ENCODE results near the gene PPIL6. TPM values are rescaled to one million over a fixed set of nuclear protein-coding genes. Genes with fewer than 3 reads are reported as not detected.

The PPIL6 gene
- total RNA-seq, 1 experiment from 2014 or later = 0.62 TPM

DNA sequence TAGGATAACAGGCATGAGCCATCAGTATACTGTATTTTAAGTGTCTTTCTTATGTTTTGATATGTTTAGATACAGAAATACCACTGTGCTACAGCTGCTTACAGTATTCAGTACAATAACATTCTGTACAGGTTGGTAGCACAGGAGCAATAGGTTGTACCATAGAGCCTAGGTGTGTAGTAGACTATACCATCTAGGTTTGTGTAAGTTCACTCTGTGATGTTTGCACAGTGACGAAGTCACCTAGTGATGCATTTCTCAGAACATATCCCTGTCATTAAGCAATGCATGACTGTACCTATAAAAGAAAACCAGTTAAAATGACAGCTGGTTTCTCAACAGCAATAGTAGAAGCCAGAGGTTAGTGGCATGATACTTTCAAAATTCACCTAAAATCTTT, 45.6 kb upstream of the PPIL6 start:
- ChIA-PET CTCF (no interaction called here), POLR2A (ENCODE audit: unreplicated experiment) (interaction anchor here (0.5 kb wide), 1 partner anchor 555 kb away, joined by 3 read pairs; no protein-coding TSS in a partner anchor)
- H3K4me2 ChIP-seq (ENCODE audit: low read length) = peak overlapping the region; percentile 51
- peaks cover 18% of the 10 kb centered on the region for H3K79me2 ChIP-seq (ENCODE audit: low read length)
- H3K27ac ChIP-seq (ENCODE audit: low read length) = peak overlapping the region; percentile 75
- H3F3A ChIP-seq (ENCODE audit: low read length, unreplicated experiment) = peaks cover 4% of the 10 kb centered on the region
- no TSS peak for BruUV-seq (replicated peaks)
- TF ChIP-seq EZH2phosphoT487 (IDR thresholded peaks at IDR 0.05; ENCODE audit: borderline replicate concordance, low read length) = no peak
- TF ChIP-seq, protein P1, sequence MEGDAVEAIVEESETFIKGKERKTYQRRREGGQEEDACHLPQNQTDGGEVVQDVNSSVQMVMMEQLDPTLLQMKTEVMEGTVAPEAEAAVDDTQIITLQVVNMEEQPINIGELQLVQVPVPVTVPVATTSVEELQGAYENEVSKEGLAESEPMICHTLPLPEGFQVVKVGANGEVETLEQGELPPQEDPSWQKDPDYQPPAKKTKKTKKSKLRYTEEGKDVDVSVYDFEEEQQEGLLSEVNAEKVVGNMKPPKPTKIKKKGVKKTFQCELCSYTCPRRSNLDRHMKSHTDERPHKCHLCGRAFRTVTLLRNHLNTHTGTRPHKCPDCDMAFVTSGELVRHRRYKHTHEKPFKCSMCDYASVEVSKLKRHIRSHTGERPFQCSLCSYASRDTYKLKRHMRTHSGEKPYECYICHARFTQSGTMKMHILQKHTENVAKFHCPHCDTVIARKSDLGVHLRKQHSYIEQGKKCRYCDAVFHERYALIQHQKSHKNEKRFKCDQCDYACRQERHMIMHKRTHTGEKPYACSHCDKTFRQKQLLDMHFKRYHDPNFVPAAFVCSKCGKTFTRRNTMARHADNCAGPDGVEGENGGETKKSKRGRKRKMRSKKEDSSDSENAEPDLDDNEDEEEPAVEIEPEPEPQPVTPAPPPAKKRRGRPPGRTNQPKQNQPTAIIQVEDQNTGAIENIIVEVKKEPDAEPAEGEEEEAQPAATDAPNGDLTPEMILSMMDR (conservative IDR thresholded peaks at IDR 0.05; ENCODE audit: low read depth, low read length) = no peak
- TF ChIP-seq EZH2 (IDR thresholded peaks at IDR 0.05; ENCODE audit: low read length, unreplicated experiment) = no peak
- no peaks in the 10 kb centered on the region for H3K9me2 ChIP-seq (replicated peaks; ENCODE audit: low read length)
- DNase-seq (peak; percentile 87), ATAC-seq (peak; percentile 72)
- peaks cover 33% of the 10 kb centered on the region for H3K4me1 ChIP-seq (ENCODE audit: insufficient read depth, low read length)
- H3K36me3 ChIP-seq (ENCODE audit: low read depth, low read length) = peaks cover 6% of the 10 kb centered on the region; the same call in 1 of the 2 replicates
- no peaks in the 10 kb centered on the region for H4K20me1 ChIP-seq (ENCODE audit: low read length)
- no peaks in the 10 kb centered on the region for H3K27me3 ChIP-seq (ENCODE audit: low read length)
- H3K4me3 ChIP-seq (ENCODE audit: low read length) = no peak overlapping the region
- no peak overlapping the region for H3K9ac ChIP-seq (ENCODE audit: low read length)
- H2AFZ ChIP-seq (ENCODE audit: low read length) = no peak overlapping the region
- no peaks in the 10 kb centered on the region for H3K9me3 ChIP-seq (ENCODE audit: low read length)
- intact Hi-C loops (cut with micrococcal nuclease) = no loop called here

DNA sequence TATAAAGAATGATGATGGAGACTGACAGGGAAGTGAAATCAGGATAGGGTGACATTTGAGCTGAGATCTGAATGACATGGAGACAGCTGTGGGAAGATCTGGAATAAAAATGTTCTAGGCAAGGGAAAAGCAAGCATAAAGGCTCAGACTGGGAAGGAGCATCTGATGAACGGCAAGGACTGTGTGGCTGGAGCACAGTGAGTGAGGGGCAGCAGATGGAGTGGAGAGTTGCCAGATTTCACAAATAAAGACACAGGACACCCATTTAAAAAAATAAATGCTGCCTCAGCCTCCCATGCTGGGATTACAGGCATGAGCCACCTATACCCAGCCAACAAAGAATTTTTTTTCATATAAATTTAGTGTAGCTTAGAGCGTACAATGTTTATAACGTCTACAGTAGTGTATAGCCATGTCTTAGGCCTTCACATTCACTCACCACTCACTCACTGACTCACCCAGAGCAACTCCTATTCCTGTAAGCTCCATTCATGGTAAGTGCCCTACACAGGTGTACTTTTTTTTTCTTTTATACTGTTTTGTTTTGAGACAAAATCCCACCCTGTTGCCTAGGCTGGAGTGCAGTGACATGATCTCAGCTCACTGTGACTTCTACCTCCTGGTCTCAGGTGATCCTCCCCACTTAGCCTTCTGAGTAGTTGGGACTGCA, 45.0 kb upstream of the PPIL6 start:
- Histone ChIP-seq H3F3A (ENCODE audit: low read length, unreplicated experiment) (peaks cover 4% of the 10 kb centered on the region), H3K79me2 (ENCODE audit: low read length) (peaks cover 25% of the 10 kb centered on the region), H3K27ac (ENCODE audit: low read length) (peak overlapping the region; percentile 65), H3K9ac (ENCODE audit: low read length) (no peak overlapping the region), H4K20me1 (ENCODE audit: low read length) (0 out of 2 replicates have a peak, but pooled peaks cover 2% of the 10 kb centered on the region), H3K9me2 (replicated peaks; ENCODE audit: low read length) (no peaks in the 10 kb centered on the region), H3K4me1 (ENCODE audit: insufficient read depth, low read length) (peaks cover 38% of the 10 kb centered on the region), H3K36me3 (ENCODE audit: low read depth, low read length) (peaks cover 13% of the 10 kb centered on the region; the same call in 1 of the 2 replicates), H3K4me3 (ENCODE audit: low read length) (no peak overlapping the region), H3K27me3 (ENCODE audit: low read length) (no peaks in the 10 kb centered on the region), H3K9me3 (ENCODE audit: low read length) (no peaks in the 10 kb centered on the region), H3K4me2 (ENCODE audit: low read length) (peak overlapping the region; percentile 51; the same call in 1 of the 2 replicates), H2AFZ (ENCODE audit: low read length) (no peak overlapping the region)
- intact Hi-C loops (cut with micrococcal nuclease) = no loop called here
- DNase-seq = peak; percentile 23
- POLR2A ChIA-PET (ENCODE audit: unreplicated experiment) = interaction anchor here (0.6 kb wide), 1 partner anchor 319 kb away, joined by 16 read pairs; no protein-coding TSS in a partner anchor
- no peak for TF ChIP-seq EZH2 (IDR thresholded peaks at IDR 0.05; ENCODE audit: low read length, unreplicated experiment)
- TF ChIP-seq, protein P1 (conservative IDR thresholded peaks at IDR 0.05; ENCODE audit: low read depth, low read length) = no peak
- TF ChIP-seq EZH2phosphoT487 (IDR thresholded peaks at IDR 0.05; ENCODE audit: borderline replicate concordance, low read length) = no peak
- no TSS peak for BruUV-seq (replicated peaks)
- ATAC-seq = no peak
- CTCF ChIA-PET = no interaction called here

DNA sequence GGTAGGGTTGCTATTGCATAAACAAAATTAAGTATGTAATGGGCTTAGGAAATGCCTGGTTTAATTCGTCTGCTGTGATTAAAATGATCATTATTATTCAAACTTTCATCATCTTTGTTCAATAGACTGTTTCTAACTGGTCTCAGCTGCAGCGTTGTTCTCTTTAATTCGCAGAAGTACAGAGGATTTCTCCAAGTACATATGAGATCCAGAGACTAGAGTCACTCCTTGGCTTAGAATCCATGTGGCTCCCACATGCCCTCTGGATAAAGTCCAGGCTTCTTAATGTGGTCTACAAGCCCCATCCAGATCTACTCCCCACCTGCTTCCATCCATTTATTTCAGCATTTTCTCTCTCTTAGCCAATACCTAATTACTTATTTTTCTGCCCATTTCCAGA, 43.7 kb upstream of the PPIL6 start:
- intact Hi-C loops (cut with micrococcal nuclease) = loop anchor here (5.0 kb wide), 1 partner anchor 38 kb away; no protein-coding TSS in a partner anchor
- H4K20me1 ChIP-seq (ENCODE audit: low read length) = 0 out of 2 replicates have a peak, but pooled peaks cover 2% of the 10 kb centered on the region
- peak overlapping the region; percentile 89; the same call in 1 of the 2 replicates for H2AFZ ChIP-seq (ENCODE audit: low read length)
- H3K9me3 ChIP-seq (ENCODE audit: low read length) = no peaks in the 10 kb centered on the region
- H3K4me2 ChIP-seq (ENCODE audit: low read length) = peak overlapping the region; percentile 83
- POLR2A ChIA-PET (ENCODE audit: unreplicated experiment) = no interaction called here
- ATAC-seq = no peak
- CTCF ChIA-PET = no interaction called here
- H3K9ac ChIP-seq (ENCODE audit: low read length) = no peak overlapping the region; the same call in 1 of the 2 replicates
- DNase-seq = no peak
- TF ChIP-seq, protein P1 (conservative IDR thresholded peaks at IDR 0.05; ENCODE audit: low read depth, low read length) = no peak
- TF ChIP-seq EZH2phosphoT487 (IDR thresholded peaks at IDR 0.05; ENCODE audit: borderline replicate concordance, low read length) (no peak), EZH2 (IDR thresholded peaks at IDR 0.05; ENCODE audit: low read length, unreplicated experiment) (no peak)
- peak overlapping the region; percentile 61 for H3K4me3 ChIP-seq (ENCODE audit: low read length)
- peaks cover 35% of the 10 kb centered on the region for H3K79me2 ChIP-seq (ENCODE audit: low read length)
- peaks cover 42% of the 10 kb centered on the region for H3K4me1 ChIP-seq (ENCODE audit: insufficient read depth, low read length)
- no peak overlapping the region for H3K27ac ChIP-seq (ENCODE audit: low read length)
- peaks cover 4% of the 10 kb centered on the region for H3F3A ChIP-seq (ENCODE audit: low read length, unreplicated experiment)
- H3K36me3 ChIP-seq (ENCODE audit: low read depth, low read length) = peaks cover 14% of the 10 kb centered on the region; the same call in 1 of the 2 replicates
- no TSS peak for BruUV-seq (replicated peaks)
- H3K9me2 ChIP-seq (replicated peaks; ENCODE audit: low read length) = no peaks in the 10 kb centered on the region
- no peaks in the 10 kb centered on the region for H3K27me3 ChIP-seq (ENCODE audit: low read length)
